ENCODE data around the gene SSTR3.
"Not testable (repeated sequence)": the region's sequence is repeated elsewhere in the genome, so short reads cannot be mapped to it uniquely, and the experiment has no call there.

The SSTR3 gene

GRCh38 chr22:37242395-37242918 lies 30.2 kb upstream of the SSTR3 start:
- no peak for DNase-seq (ENCODE audit: low read depth, low spot score)

GRCh38 chr22:37241351-37242142 lies 29.3 kb upstream of the SSTR3 start:
- no peak for DNase-seq (ENCODE audit: low read depth, low spot score)

GRCh38 chr22:37240941-37241320 lies 28.7 kb upstream of the SSTR3 start:
- DNase-seq (ENCODE audit: low read depth, low spot score) = no peak

- DNase-seq (ENCODE audit: low read depth, low spot score) = no peak
These were observed 28.1 kb upstream of the SSTR3 start for GRCh38 chr22:37240240-37240940.

- no peak for DNase-seq (ENCODE audit: low read depth, low spot score)
These were observed 27.3 kb upstream of the SSTR3 start for GRCh38 chr22:37239336-37240239.

GRCh38 chr22:37237371-37238268 lies 25.3 kb upstream of the SSTR3 start:
- no peak for DNase-seq (ENCODE audit: low read depth, low spot score)

- no peak for DNase-seq (ENCODE audit: low read depth, low spot score)
These were observed 23.8 kb upstream of the SSTR3 start for GRCh38 chr22:37235897-37236607.

- DNase-seq (ENCODE audit: low read depth, low spot score) = no peak
These were observed 22.7 kb upstream of the SSTR3 start for GRCh38 chr22:37234736-37235711.

- no peak for DNase-seq (ENCODE audit: low read depth, low spot score)
These were observed 21.7 kb upstream of the SSTR3 start for GRCh38 chr22:37233751-37234631.

- not testable (repeated sequence) for DNase-seq (ENCODE audit: low read depth, low spot score)
These were observed 21.1 kb upstream of the SSTR3 start for GRCh38 chr22:37233371-37233750.

GRCh38 chr22:37232140-37232998 lies 20.1 kb upstream of the SSTR3 start:
- no peak for DNase-seq (ENCODE audit: low read depth, low spot score)

- no peak for DNase-seq (ENCODE audit: low read depth, low spot score)
These were observed 19.3 kb upstream of the SSTR3 start for GRCh38 chr22:37231406-37232139.

- DNase-seq (ENCODE audit: low read depth, low spot score) = no peak
These were observed 18.6 kb upstream of the SSTR3 start for GRCh38 chr22:37230673-37231405.

- no peak for DNase-seq (ENCODE audit: low read depth, low spot score)
These were observed 17.8 kb upstream of the SSTR3 start for GRCh38 chr22:37229805-37230672.

Measured in smooth muscle cell of the brain vasculature (primary cell).